Stimulated activated naive CD8-positive, alpha-beta T cell treated with anti-CD3 and anti-CD28 coated beads, Interleukin-15, amount 100 ng/mL, for 72 hours (primary cell): ENCODE measurements around the gene USH1G.
"Not testable (repeated sequence)": the region's sequence is repeated elsewhere in the genome, so short reads cannot be mapped to it uniquely, and the experiment has no call there.

Source experiments
- ATAC-seq: fragments of 150-1000 bp; cut with Tn5 transposase; 2 replicates; pipeline ENCODE4 v1.10.0; 2021; ENCODE audit warnings: mild to moderate bottlenecking, moderate library complexity
- DNase-seq, 2 donors: peaks; one replicate each; pipeline ENCODE4 v3.0.0; 2021 to 2022
- H3K27ac Mint-ChIP-seq, 2 donors: one replicate each; pipeline ENCODE4 v1.8.0; 2022; ENCODE audit warnings: mild to moderate bottlenecking in 2 of 2, mixed read lengths in 2 of 2, moderate library complexity in 2 of 2
- H3K27me3 Mint-ChIP-seq: one replicate; pipeline ENCODE4 v1.8.0; 2022; ENCODE audit warnings: mixed read lengths
- H3K4me1 Mint-ChIP-seq: one replicate; pipeline ENCODE4 v1.8.0; 2022; ENCODE audit warnings: mild to moderate bottlenecking, mixed read lengths
- H3K4me3 Mint-ChIP-seq, 2 donors: one replicate each; pipeline ENCODE4 v1.8.0; 2022; ENCODE audit warnings: mild to moderate bottlenecking in 2 of 2, mixed read lengths in 2 of 2, moderate library complexity in 1 of 2
- H3K9me3 Mint-ChIP-seq, 2 donors: one replicate each; pipeline ENCODE4 v1.8.0; 2022; ENCODE audit warnings: mixed read lengths in 2 of 2

USH1G gene

GRCh38 chr17:74922694-74923537 is at the start of gene USH1G:
Gene USH1G (minus strand): TSS chr17:74923255. CDS start chr17:74923073, 182 bp downstream.
- Mint-ChIP-seq H3K27ac (no peak within 1 kb of the TSS), H3K4me1 (peaks cover 27% of the 10 kb centered on the region), H3K9me3 (no peaks in the 10 kb centered on the region), H3K4me3 (peak within 1 kb of the TSS; percentile 39 to 64), H3K27me3 (peaks cover 83% of the 10 kb centered on the region)
- peak; percentile 52 for ATAC-seq
- no peak for DNase-seq

GRCh38 chr17:74972107-74972972 is 49.3 kb upstream of the USH1G start, which contains the start of gene HID1:
Gene HID1 (minus strand): TSS chr17:74972759. CDS start chr17:74972656, 103 bp downstream.
- Mint-ChIP-seq H3K27me3 (peaks cover 31% of the 10 kb centered on the region), H3K9me3 (no peaks in the 10 kb centered on the region), H3K4me1 (peaks cover 15% of the 10 kb centered on the region), H3K4me3 (peak within 1 kb of the TSS; percentile 86 to 88), H3K27ac (peak within 1 kb of the TSS in 1 of 2 donors; percentile 8)
- DNase-seq (peak; percentile 62 to 65), ATAC-seq (peak; percentile 82)

GRCh38 chr17:74971842-74972106 is 48.7 kb upstream of the USH1G start:
- peaks cover 31% of the 10 kb centered on the region for H3K27me3 Mint-ChIP-seq
- no peaks in the 10 kb centered on the region for H3K9me3 Mint-ChIP-seq
- DNase-seq: no peak
- peak overlapping the region; percentile 86 to 88 for H3K4me3 Mint-ChIP-seq
- peak; percentile 32 for ATAC-seq
- H3K4me1 Mint-ChIP-seq: peaks cover 15% of the 10 kb centered on the region
- H3K27ac Mint-ChIP-seq: no peak overlapping the region

DNA sequence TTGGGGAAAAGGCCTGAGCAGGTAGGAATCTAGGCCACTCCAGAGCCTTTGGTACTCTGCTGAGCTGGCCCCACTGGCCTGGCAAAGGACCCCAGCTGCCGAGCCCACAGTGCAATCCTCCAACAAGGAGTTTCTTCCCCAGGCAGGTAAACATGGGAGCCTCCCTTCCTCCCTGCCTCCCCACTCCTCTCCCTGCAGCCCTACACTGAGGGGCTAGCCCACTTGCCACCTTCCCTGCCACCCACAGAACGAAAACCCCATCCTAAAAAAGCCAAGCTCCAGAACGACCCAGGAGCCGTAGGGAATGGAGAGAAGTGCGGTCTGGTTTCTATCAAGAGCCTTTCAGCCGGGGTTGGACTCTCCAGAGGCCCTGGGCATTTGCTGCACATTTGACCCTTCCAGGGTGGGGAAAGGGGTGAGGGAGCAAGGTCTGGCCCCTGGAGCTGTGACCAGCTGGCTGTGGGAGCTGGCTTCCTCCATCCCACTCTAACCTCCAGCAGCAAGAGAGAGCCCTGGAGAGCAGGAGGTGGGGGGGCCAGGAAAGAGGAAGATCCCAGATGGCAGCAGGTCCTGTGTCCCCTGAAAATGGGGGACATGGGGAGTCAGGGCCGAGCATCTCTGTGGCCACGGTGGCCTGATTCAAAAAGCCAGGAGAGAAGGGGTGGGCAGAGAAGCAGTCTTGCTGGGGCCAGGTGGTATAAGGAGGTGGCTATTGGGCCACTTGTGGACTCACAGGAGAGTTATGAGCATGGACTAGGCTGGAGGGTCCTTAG is 48.2 kb upstream of the USH1G start:
- Mint-ChIP-seq H3K9me3 (no peaks in the 10 kb centered on the region), H3K27me3 (peaks cover 31% of the 10 kb centered on the region), H3K27ac (peak overlapping the region in 1 of 2 donors; percentile 14), H3K4me3 (peak overlapping the region; percentile 86 to 88), H3K4me1 (peaks cover 15% of the 10 kb centered on the region)
- ATAC-seq (no peak), DNase-seq (no peak)

GRCh38 chr17:74970395-74970794 is 47.3 kb upstream of the USH1G start:
- Mint-ChIP-seq H3K27me3 (peaks cover 31% of the 10 kb centered on the region), H3K4me3 (no peak overlapping the region), H3K9me3 (no peaks in the 10 kb centered on the region), H3K4me1 (peaks cover 15% of the 10 kb centered on the region), H3K27ac (no peak overlapping the region)
- no peak for DNase-seq
- ATAC-seq: no peak

GRCh38 chr17:74969501-74969900 is 46.4 kb upstream of the USH1G start:
- Mint-ChIP-seq H3K4me1 (peaks cover 15% of the 10 kb centered on the region), H3K27me3 (peaks cover 26% of the 10 kb centered on the region)
- ATAC-seq, DNase-seq, H3K27ac Mint-ChIP-seq, H3K4me3 Mint-ChIP-seq, H3K9me3 Mint-ChIP-seq: not testable (repeated sequence)

- no peaks in the 10 kb centered on the region for H3K9me3 Mint-ChIP-seq
- no peak overlapping the region for H3K4me3 Mint-ChIP-seq
- no peak for DNase-seq
- peaks cover 19% of the 10 kb centered on the region for H3K27me3 Mint-ChIP-seq
- H3K4me1 Mint-ChIP-seq: peaks cover 15% of the 10 kb centered on the region
- H3K27ac Mint-ChIP-seq: no peak overlapping the region
- ATAC-seq: no peak
Measured at GRCh38 chr17:74968361-74968780, 45.3 kb upstream of the USH1G start.

DNA sequence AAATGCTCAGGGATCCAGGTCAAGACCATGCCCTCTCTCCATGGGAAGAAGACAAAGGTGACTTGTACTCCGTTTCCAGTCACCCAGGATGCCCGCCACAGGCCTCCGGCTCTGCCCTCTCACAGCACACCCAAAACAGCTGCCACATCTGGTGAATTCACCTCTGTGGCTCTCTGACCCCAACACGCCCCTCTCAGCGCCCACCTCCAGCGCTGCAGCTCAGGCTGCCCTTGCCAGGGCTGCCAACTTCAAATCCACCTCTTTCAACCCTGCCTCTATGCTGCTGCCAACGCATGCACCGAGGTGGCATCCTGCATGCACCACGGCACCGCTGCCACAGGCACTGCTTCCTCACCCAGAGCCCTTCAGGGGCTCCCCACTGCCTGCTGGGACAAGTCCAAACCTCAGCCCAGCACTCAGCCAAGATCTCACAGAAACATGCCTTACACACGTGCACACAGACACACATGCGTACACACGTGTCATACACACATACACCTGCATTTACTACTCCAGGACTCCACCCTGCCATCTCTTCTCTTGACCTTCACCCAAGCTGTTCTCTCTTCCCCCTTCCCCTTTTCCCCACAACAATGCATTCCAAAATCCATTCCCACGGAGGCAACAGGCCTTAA is 42.0 kb upstream of the USH1G start:
- peak overlapping the region in 1 of 2 donors; percentile 40 for H3K27ac Mint-ChIP-seq
- H3K27me3 Mint-ChIP-seq: no peaks in the 10 kb centered on the region
- DNase-seq: no peak
- peaks cover 11% of the 10 kb centered on the region for H3K4me1 Mint-ChIP-seq
- no peak overlapping the region for H3K4me3 Mint-ChIP-seq
- H3K9me3 Mint-ChIP-seq: no peaks in the 10 kb centered on the region
- no peak for ATAC-seq

DNA sequence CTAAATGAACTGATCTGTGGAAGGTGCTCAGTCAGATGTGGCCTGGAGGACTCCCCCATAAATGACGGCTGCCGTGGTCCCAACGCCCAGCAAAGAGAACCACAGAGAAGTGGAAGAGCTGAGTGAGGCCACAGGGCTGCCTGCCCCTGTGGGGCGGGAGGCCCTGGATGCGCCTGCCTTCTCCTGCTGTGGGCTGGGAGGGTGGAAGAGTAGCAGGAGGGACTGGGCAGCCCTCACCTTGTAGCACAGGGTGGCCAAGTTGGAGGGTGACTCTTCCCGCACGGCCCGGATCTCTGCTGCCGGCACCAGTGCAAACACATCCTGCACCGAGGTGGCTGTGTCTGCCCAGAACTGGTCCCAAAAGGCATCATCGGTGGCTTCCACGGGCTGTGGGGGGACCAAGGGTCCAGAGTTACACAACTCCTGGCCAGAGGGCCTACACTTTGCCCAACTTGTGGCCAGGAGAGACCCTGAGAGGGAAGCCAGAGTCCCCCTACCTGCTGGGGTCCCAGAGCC is 41.2 kb upstream of the USH1G start:
- DNase-seq (no peak), ATAC-seq (no peak)
- Mint-ChIP-seq H3K27ac (no peak overlapping the region), H3K27me3 (no peaks in the 10 kb centered on the region), H3K4me1 (peaks cover 11% of the 10 kb centered on the region), H3K4me3 (no peak overlapping the region), H3K9me3 (no peaks in the 10 kb centered on the region)

- Mint-ChIP-seq H3K27me3 (no peaks in the 10 kb centered on the region), H3K4me1 (peaks cover 11% of the 10 kb centered on the region), H3K9me3 (no peaks in the 10 kb centered on the region), H3K27ac (no peak overlapping the region), H3K4me3 (no peak overlapping the region)
- DNase-seq (no peak), ATAC-seq (no peak)
Measured at GRCh38 chr17:74963656-74964055, 40.6 kb upstream of the USH1G start.

- no peak for ATAC-seq
- Mint-ChIP-seq H3K27me3 (peaks cover 5% of the 10 kb centered on the region), H3K4me3 (no peak overlapping the region), H3K4me1 (peaks cover 15% of the 10 kb centered on the region), H3K27ac (no peak overlapping the region), H3K9me3 (no peaks in the 10 kb centered on the region)
- DNase-seq: no peak
Measured at GRCh38 chr17:74962622-74963394, 39.8 kb upstream of the USH1G start.

DNA sequence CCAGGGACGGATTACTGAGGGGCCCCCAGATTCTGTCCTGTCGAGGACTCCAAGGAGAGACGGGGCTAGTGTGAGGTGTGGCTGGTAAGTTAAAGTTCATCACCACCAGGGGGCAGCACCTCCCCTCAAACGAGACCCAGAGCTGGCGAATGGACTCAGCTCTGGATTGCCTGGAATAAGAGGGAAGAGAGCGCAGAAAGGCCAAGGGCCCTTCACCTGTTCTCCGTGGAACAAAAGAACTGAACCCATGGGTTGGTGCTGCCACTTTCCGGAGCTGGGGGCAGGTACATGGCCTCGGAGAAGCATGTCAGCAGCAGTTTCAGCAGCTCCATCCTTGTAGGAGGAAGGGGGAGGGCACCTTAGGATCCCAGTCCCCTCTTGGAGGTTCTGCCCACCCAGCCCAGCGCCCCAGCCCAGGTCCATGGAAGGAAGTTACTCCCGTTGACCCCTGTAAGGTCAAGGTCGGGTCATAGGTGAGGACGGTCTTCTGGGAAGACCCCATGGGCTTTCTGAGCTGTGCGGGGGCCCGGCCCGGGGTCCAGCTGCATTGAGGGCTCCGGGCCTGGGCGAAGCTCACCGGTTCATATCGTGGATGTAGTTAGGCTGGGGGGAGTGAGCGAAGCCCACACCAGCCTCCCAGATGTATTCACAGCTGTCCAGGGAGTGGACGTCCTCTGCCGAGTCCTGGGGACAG is 38.7 kb upstream of the USH1G start:
- Mint-ChIP-seq H3K4me1 (peaks cover 15% of the 10 kb centered on the region), H3K4me3 (no peak overlapping the region), H3K27me3 (peaks cover 6% of the 10 kb centered on the region), H3K9me3 (no peaks in the 10 kb centered on the region), H3K27ac (no peak overlapping the region)
- DNase-seq (peak; percentile 77 to 80), ATAC-seq (peak; percentile 78)

- Mint-ChIP-seq H3K27me3 (peaks cover 6% of the 10 kb centered on the region), H3K4me1 (peaks cover 15% of the 10 kb centered on the region), H3K4me3 (no peak overlapping the region), H3K9me3 (no peaks in the 10 kb centered on the region), H3K27ac (no peak overlapping the region)
- ATAC-seq (peak; percentile 37), DNase-seq (peak; percentile 38 to 39)
Measured at GRCh38 chr17:74960570-74961342, 37.7 kb upstream of the USH1G start.
